AG04449 (cell line): ENCODE results near the gene UBXN7.

Experiments used
- CTCF ChIA-PET: fragments of 350-600 bp; formaldehyde crosslinking; extraction: SDS; loops from one replicate; lab custom pipeline; 2021; ENCODE audit warnings: antibody characterized with exemption; lab: Yijun Ruan, JAX
- POLR2A ChIA-PET: fragments of 400-600, 350-600 bp; formaldehyde crosslinking; extraction: SDS; loops from one replicate; lab custom pipeline; 2020; ENCODE audit warnings: antibody characterized with exemption, inconsistent platforms; lab: Yijun Ruan, JAX
- DNase-seq: peaks from one replicate; pipeline ENCODE4 v3.0.0-alpha.2; 2010; ENCODE audit warnings: low read depth, low spot score
- H3K4me3 ChIP-seq: 2 replicates; pipeline ENCODE4 v1.5.1; 2011; ENCODE audit warnings: low read depth, mild to moderate bottlenecking, control low read depth, low read length
- TF ChIP-seq, protein P1 (sequence below): IDR thresholded peaks from one replicate; pipeline ENCODE4 v1.5.1; 2011; ENCODE audit warnings: mild to moderate bottlenecking, moderate library complexity, low read length, control low read depth, inconsistent platforms; ENCODE audit not compliant: insufficient read depth; ENCODE audit errors: missing control alignments

Gene UBXN7

DNA sequence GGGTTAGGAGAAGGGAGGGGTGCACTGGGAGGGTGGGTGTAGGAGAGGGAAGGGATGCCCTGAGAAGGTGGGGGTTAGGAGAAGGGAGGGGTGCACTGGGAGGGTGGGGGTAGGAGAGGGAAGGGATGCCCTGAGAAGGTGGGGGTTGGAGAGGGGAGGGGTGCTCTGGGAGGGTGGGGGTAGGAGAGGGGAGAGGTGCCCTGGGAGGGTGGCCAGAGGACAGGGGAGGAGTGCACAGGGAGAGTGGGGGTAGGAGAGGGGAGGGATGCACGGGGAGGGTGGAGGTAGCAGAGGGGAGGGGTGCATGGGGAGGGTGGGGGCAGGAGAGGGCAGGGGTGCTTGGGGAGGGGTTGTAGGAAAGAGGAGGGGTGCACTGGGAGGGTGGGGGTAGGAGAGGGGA, 97.2 kb downstream of the UBXN7 start:
- POLR2A ChIA-PET: no interaction called here
- H3K4me3 ChIP-seq: no peak overlapping the region
- CTCF ChIA-PET: no interaction called here
- TF ChIP-seq, protein P1, sequence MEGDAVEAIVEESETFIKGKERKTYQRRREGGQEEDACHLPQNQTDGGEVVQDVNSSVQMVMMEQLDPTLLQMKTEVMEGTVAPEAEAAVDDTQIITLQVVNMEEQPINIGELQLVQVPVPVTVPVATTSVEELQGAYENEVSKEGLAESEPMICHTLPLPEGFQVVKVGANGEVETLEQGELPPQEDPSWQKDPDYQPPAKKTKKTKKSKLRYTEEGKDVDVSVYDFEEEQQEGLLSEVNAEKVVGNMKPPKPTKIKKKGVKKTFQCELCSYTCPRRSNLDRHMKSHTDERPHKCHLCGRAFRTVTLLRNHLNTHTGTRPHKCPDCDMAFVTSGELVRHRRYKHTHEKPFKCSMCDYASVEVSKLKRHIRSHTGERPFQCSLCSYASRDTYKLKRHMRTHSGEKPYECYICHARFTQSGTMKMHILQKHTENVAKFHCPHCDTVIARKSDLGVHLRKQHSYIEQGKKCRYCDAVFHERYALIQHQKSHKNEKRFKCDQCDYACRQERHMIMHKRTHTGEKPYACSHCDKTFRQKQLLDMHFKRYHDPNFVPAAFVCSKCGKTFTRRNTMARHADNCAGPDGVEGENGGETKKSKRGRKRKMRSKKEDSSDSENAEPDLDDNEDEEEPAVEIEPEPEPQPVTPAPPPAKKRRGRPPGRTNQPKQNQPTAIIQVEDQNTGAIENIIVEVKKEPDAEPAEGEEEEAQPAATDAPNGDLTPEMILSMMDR: no peak
- no peak for DNase-seq

DNA sequence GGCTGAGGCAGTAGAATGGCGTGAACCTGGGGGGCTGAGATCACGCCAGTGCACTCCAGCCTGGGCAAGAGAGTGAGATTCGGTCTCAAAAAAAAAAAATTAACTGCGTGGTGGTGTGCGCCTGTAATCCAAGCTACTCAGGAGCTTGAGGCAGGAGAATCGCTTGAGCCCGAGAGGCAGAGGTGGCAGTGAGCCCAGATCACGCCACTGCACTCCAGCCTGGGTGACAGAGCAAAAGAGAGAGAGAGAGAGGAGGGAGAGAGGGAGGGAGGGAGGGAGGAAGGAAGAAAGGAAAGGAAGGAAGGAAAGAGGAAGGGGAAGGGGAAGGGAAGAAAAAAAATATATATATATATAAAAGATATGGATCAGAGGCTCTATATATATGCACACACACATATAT, 100.1 kb downstream of the UBXN7 start:
- TF ChIP-seq, protein P1: no peak
- ChIA-PET POLR2A (no interaction called here), CTCF (no interaction called here)
- no peak for DNase-seq
- H3K4me3 ChIP-seq: no peak overlapping the region

DNA sequence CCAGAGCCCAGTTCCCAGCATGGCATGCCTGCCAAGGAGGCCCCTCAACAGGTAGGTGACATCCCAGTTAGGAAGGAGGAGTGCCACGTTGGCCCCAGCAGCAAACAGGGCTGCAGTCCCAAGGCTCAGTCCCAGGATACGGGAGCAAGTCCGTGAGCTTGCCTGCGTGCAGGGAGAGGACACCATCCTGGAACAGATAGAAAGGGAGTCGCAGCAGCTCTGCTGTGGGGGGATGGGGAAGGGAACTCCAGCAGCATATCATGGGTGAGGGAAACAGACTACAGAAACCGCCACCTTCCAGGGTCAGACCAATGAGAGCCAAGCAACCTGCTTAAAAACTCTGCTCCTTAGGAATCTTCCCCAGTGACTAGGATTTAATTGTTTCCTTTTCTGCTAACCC, 104.8 kb downstream of the UBXN7 start:
- TF ChIP-seq, protein P1: no peak
- H3K4me3 ChIP-seq: no peak overlapping the region
- ChIA-PET CTCF (no interaction called here), POLR2A (no interaction called here)
- no peak for DNase-seq

DNA sequence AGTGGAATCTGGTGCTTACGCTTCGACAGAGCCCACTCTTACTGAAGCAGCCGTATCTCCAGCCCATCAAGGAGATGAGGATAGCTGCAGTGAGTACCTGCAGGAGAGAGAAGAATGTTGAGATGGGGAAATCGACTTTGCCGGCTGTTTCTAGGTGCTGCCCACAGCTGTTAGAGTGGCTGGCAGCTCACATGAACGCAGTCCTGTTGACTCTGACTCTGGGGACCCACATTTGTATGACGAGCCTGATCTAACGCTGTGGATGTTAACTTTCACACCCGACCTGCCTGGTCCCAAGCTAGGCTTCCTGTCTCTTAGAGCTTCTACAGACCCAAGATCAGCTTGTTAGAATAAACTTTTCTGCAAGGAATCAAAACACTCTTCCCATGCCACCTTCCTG, 105.3 kb downstream of the UBXN7 start:
- ChIA-PET POLR2A (no interaction called here), CTCF (no interaction called here)
- no peak overlapping the region for H3K4me3 ChIP-seq
- no peak for DNase-seq
- TF ChIP-seq, protein P1: no peak

DNA sequence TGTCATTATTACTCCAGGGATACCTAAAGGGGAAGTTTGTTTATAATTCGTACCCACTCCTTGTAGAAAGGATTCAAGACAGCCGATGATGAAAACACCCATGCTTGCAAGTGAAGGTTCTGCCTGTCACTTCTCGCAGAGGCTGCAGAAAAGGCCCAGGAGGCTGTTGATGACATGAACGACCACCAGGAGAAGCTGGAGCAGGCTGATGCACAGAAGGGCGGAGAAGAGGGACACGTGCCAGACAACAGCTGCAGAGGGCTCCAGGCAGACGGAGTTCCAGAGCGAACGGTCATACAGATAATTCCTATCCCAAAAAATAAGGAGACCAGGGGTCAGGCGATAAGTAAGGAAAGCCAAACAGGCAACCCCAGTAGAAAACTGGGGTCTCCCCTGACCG, 108.5 kb downstream of the UBXN7 start:
- ChIA-PET POLR2A (no interaction called here), CTCF (no interaction called here)
- TF ChIP-seq, protein P1: no peak
- no peak for DNase-seq
- H3K4me3 ChIP-seq: no peak overlapping the region

DNA sequence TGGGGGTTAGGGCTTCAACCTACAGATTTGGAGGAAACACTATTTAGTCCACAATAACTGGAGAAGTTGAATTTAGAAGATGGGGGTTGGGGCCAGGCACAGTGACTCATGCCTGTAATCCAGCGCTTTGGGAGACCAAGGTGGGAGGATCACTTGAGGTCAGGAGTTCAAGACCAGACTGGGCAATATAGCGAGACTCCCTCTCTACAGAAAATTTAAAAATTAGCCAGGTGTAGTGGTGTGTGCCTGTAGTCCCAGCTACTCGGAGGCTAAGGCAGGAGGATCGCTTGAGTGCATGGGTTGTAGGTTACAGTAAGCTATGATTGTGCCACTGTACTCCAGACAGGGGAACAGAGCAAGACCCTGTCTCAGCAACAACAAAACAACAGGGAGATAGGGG, 109.2 kb downstream of the UBXN7 start:
- no peak for DNase-seq
- ChIA-PET POLR2A (no interaction called here), CTCF (no interaction called here)
- TF ChIP-seq, protein P1: no peak
- no peak overlapping the region for H3K4me3 ChIP-seq
